GM21786 (cell line): ENCODE measurements around the gene PCDH9.
"Not testable (repeated sequence)": the region's sequence is repeated elsewhere in the genome, so short reads cannot be mapped to it uniquely, and the experiment has no call there.

Experiments used
- ATAC-seq: cut with Tn5 transposase; IDR thresholded peaks from one replicate; pipeline ENCODE4 v1.9.1; 2021; ENCODE audit not compliant: unreplicated experiment

PCDH9 gene

GRCh38 chr13:66623129-66623820 is 606.9 kb downstream of the PCDH9 start:
- no peak for ATAC-seq

GRCh38 chr13:66621906-66622447 is 608.2 kb downstream of the PCDH9 start:
- ATAC-seq, result not testable (repeated sequence)

- no peak for ATAC-seq
Observed at GRCh38 chr13:66618702-66619101, 611.4 kb downstream of the PCDH9 start.

- ATAC-seq, result no peak
Observed at GRCh38 chr13:66617786-66618185, 612.4 kb downstream of the PCDH9 start.

- ATAC-seq, result no peak
Observed at GRCh38 chr13:66612983-66613382, 617.2 kb downstream of the PCDH9 start.

- no peak for ATAC-seq
Observed at GRCh38 chr13:66586489-66586888, 643.6 kb downstream of the PCDH9 start.

GRCh38 chr13:66585669-66586203 is 644.4 kb downstream of the PCDH9 start:
- no peak for ATAC-seq

- ATAC-seq, result no peak
Observed at GRCh38 chr13:66581675-66582074, 648.5 kb downstream of the PCDH9 start.

- ATAC-seq, result no peak
Observed at GRCh38 chr13:66578305-66578704, 651.8 kb downstream of the PCDH9 start.

GRCh38 chr13:66577358-66577757 is 652.8 kb downstream of the PCDH9 start:
- no peak for ATAC-seq

- no peak for ATAC-seq
Observed at GRCh38 chr13:66576381-66576780, 653.8 kb downstream of the PCDH9 start.

GRCh38 chr13:66574606-66575005 is 655.5 kb downstream of the PCDH9 start:
- no peak for ATAC-seq

GRCh38 chr13:66567899-66568612 is 662.1 kb downstream of the PCDH9 start:
- no peak for ATAC-seq

GRCh38 chr13:66565279-66565678 is 664.9 kb downstream of the PCDH9 start:
- ATAC-seq, result no peak

- ATAC-seq, result no peak
Observed at GRCh38 chr13:66563076-66563475, 667.1 kb downstream of the PCDH9 start.

- no peak for ATAC-seq
Observed at GRCh38 chr13:66562054-66562453, 668.1 kb downstream of the PCDH9 start.

- ATAC-seq, result no peak
Observed at GRCh38 chr13:66560991-66561390, 669.1 kb downstream of the PCDH9 start.

- no peak for ATAC-seq
Observed at GRCh38 chr13:66560189-66560588, 669.9 kb downstream of the PCDH9 start.

GRCh38 chr13:66559093-66559492 is 671.0 kb downstream of the PCDH9 start:
- no peak for ATAC-seq

GRCh38 chr13:66558506-66558905 is 671.6 kb downstream of the PCDH9 start:
- ATAC-seq, result no peak

GRCh38 chr13:66557357-66557756 is 672.8 kb downstream of the PCDH9 start:
- ATAC-seq, result no peak

GRCh38 chr13:66556306-66556705 is 673.8 kb downstream of the PCDH9 start:
- ATAC-seq, result no peak
